Urothelium cell line (cell line): Measurements from ENCODE around the gene MBLAC2.

Source experiments
- DNase-seq: peaks from one replicate; pipeline ENCODE4 v3.0.0; 2011; ENCODE audit warnings: low spot score, mixed read lengths
- FAIRE-seq: peaks from 2 replicates; lab custom pipeline; 2011; peaks lifted over from hg19 to GRCh38; lab: Jason Lieb, UNC

The MBLAC2 gene

DNA sequence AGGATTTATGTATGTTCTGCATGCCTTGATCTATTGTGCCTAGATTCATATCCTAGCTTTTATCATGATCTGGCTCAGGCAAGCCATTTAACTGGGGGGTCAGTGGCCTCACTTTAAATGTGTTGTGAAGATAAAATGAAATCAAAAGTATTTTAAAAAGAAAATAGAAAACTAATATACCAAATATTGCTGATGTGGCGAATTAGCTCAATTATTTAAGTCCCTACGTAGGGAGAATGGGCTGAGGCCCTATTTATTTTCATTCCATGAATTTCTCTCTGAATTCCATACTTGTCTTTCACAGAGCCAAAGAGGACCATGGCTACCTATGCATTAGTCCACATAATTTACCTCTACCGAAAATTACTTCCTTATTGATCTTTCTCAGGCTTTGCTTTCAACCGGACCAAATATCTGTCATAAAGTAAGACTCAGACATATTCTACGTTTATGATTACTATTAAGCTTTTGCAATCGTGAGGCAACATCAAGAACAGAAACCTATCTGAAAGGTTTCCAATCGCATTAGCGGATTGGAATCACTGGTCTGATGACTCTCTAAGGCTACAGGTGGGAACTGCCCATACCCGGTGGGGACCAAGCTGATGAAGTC, 1.7 kb downstream of the MBLAC2 start:
- no peak for FAIRE-seq
- DNase-seq = no peak

DNA sequence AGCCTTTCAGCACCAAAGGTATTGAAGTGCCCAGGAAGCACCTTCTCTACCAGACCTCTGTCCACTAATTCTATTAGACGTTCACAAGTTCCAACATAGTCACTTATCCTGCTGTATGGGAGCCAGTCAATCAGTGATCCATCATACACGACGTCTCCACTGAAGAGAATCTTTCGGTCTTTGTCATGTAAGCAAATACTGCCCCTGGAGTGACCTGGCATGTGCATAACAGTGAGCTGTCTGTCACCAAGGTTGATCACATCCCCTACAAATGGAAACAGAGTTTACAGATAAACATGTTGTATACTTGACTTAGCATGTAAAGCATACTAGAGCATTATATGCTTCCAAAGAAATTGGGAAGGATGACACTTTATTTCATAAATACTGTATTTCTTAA, 13.3 kb downstream of the MBLAC2 start:
- no peak for DNase-seq
- no peak for FAIRE-seq

DNA sequence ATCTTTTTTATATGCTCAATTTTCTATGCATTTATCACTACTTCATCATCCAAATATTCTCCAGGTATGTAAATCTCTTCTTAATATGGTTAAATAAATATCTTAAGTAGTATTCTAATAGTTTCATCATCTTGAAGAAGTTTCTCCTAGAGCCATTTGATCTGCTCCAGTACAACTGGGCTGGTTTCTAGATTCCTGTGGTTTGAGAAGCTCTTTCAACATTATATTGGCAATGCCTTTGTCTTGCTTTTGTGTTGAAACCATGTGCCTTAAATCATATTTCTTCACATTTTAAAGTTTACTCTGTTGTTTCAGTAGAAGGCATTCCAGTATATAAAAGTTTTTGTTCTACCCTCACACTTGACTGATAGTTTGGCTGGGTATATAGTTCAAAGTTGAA, 27.6 kb downstream of the MBLAC2 start:
- FAIRE-seq (no peak), DNase-seq (no peak)

DNA sequence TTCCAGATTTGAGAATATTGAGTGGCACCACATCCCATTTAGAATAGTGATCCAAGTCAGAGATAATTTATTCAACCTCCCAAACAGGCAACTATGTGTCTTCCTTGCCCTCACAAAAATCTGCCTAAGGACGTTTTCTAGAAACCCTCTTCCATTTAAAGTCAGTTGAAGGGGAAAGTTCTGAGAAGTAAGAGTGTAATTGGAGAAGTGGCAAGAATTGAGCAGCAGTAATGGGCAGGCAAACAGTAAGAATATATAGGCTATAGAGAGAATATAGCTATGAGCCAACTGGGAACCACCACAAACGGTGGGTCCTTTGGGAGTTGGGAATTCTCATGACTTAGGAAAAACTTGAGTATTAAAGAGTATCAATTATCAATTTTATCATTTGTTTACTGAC, 33.9 kb downstream of the MBLAC2 start:
- FAIRE-seq = no peak
- no peak for DNase-seq

DNA sequence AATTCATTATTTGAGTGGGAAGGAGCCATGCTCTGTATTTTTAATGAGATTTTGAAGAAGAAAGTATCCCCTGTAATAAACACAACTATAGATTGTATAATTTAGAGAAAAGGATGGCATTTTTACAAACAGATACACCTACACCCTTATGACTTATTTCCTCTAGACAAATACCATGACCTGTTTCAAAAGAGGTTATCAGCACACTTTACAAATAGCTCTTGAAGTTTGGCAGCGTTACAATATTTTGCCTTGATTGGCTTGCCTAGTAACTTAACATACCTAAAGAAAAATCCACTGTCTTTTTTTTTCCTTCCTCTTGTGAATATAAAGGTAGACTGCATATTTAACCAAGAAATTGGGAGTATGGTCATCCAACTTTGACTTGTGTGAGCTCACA, 36.5 kb downstream of the MBLAC2 start:
- FAIRE-seq = no peak

GRCh38 chr5:90437663-90438062, 36.9 kb downstream of the MBLAC2 start:
- DNase-seq = no peak

More for the DNA sequence above, 36.5 kb downstream of the MBLAC2 start:
- DNase-seq = no peak

GRCh38 chr5:90434116-90434714, 40.4 kb downstream of the MBLAC2 start:
- DNase-seq = peak; percentile 25

More at GRCh38 chr5:90437663-90438062, 36.9 kb downstream of the MBLAC2 start:
- FAIRE-seq = no peak

GRCh38 chr5:90424245-90424644, 50.3 kb downstream of the MBLAC2 start:
- no peak for DNase-seq
- no peak for FAIRE-seq

More at GRCh38 chr5:90434116-90434714, 40.4 kb downstream of the MBLAC2 start:
- peak; percentile 58 for FAIRE-seq

GRCh38 chr5:90421136-90421535, 53.4 kb downstream of the MBLAC2 start:
- no peak for FAIRE-seq
- DNase-seq = peak; percentile 10

GRCh38 chr5:90418214-90418613, 56.4 kb downstream of the MBLAC2 start:
- FAIRE-seq = no peak

DNA sequence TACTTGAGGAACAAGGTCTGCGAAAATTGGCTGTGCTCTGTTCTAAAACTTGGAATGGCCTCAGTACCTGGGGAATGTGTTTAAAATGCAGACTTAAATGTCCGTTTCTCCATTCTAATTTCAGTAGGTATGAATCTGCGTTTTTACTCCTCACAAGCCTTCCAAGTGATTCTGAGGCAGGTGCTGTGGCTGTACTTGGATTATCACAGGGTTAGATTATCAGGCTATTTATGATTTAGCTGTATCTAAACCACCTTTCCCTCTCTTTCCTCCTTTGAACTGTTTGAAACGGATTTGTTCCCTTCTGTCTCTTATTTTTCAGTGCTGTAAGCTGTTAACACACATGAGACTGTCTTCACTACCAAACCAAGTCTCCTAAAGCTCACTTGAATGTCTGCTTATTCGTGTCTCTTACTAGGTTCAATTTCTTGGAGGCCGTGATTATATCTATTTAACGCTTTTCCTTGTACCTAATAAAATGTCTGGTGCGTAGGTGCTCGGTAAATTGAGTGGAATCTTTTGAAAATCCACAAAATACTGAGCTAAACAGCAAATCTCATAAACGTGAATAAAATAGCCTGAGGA, 64.3 kb downstream of the MBLAC2 start:
- peak; percentile 37 for FAIRE-seq
- DNase-seq = no peak

More at GRCh38 chr5:90418214-90418613, 56.4 kb downstream of the MBLAC2 start:
- DNase-seq = no peak

DNA sequence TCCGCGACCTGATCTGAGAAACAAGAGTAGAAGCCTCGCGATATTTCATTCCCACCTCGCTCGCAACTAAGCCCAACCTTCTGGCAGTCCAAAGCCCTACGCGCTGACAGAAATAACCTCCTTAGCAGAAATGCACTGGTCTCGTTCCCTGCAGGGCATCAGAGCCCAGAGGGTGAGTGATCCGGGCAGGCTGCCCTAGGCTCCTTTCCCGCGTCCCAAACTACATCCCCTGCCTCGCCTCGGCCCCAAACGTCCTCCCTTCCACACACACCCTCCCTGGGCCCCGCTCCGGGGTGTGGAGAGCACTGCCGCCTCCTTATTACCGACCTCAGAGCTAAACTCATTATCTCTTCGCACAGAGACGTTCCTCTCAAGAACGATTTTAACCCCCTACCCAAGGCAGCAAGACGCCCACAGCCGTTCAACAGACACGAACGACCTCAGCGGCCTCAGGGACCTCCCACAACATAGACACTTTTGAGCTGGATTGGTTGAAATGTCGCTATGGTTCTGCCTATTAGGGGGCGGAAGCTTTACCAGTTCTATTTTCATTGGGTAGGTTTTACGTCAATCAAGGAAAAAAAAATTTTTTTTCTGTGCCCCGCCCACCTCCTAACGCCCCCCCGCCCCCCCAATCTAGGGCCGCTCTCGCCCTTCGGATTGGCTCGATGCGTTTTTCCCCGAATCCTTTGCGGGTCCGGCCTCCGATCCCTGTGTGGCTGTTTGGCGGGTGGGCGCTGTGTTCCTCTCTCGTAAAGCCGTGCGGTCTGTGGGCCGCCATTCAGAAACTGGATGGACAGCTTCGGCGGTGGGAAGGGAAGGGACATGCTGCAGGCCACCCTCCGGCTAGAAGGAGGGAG, 65.0 kb downstream of the MBLAC2 start, which contains the start of gene CETN3:
TSS of gene CETN3 (minus strand) at position 439 of the 860 bp plus-strand sequence. CDS start at position 344, 95 bp downstream.
- DNase-seq (peak; percentile 93), FAIRE-seq (no peak)

- DNase-seq (no peak), FAIRE-seq (no peak)
Observed at GRCh38 chr5:90408571-90409317, 65.8 kb downstream of the MBLAC2 start.
